T follicular helper cell (primary cell): Measurements from ENCODE around the gene SYT9.

Experiments
- DNase-seq: peaks from one replicate; pipeline ENCODE4 v3.0.0-alpha.2; 2020; ENCODE audit warnings: low read depth
- total RNA-seq, 2 experiments: gene quantifications; one replicate each; lab custom pipeline; 2026; lab: John Stamatoyannopoulos, UW

Gene SYT9
- total RNA-seq = 0 to 0.09 reads per million in 2 experiments

- DNase-seq = no peak
Observed at GRCh38 chr11:7251836-7252682, at the start of gene SYT9. Gene SYT9, plus strand, starts transcription at chr11:7251904. Its CDS starts 283 bp downstream, at chr11:7252187.

GRCh38 chr11:7202412-7202811, 49.3 kb upstream of the SYT9 start:
- DNase-seq = no peak

GRCh38 chr11:7204778-7205177, 46.9 kb upstream of the SYT9 start:
- DNase-seq = no peak

GRCh38 chr11:7208391-7208790, 43.3 kb upstream of the SYT9 start:
- DNase-seq = no peak

GRCh38 chr11:7219491-7219890, 32.2 kb upstream of the SYT9 start:
- DNase-seq = no peak

- no peak for DNase-seq
Observed at GRCh38 chr11:7220636-7221035, 31.1 kb upstream of the SYT9 start.

GRCh38 chr11:7222619-7223018, 29.1 kb upstream of the SYT9 start:
- DNase-seq = no peak

GRCh38 chr11:7239877-7240276, 11.8 kb upstream of the SYT9 start:
- DNase-seq = no peak

- DNase-seq = no peak
Observed at GRCh38 chr11:7245341-7245740, 6.4 kb upstream of the SYT9 start.

GRCh38 chr11:7246179-7246578, 5.5 kb upstream of the SYT9 start:
- DNase-seq = no peak

GRCh38 chr11:7250166-7250565, 1.5 kb upstream of the SYT9 start:
- DNase-seq = no peak

GRCh38 chr11:7251487-7251835, 243 bp upstream of the SYT9 start:
- DNase-seq = no peak

GRCh38 chr11:7252683-7253213, 1.0 kb downstream of the SYT9 start:
- no peak for DNase-seq

- DNase-seq = no peak
Observed at GRCh38 chr11:7253800-7254199, 2.1 kb downstream of the SYT9 start.

- no peak for DNase-seq
Observed at GRCh38 chr11:7254731-7255291, 3.1 kb downstream of the SYT9 start.

- DNase-seq = no peak
Observed at GRCh38 chr11:7256943-7257342, 5.2 kb downstream of the SYT9 start.

GRCh38 chr11:7257724-7258123, 6.0 kb downstream of the SYT9 start:
- no peak for DNase-seq

- no peak for DNase-seq
Observed at GRCh38 chr11:7261578-7261977, 9.9 kb downstream of the SYT9 start.

- no peak for DNase-seq
Observed at GRCh38 chr11:7262672-7263071, 11.0 kb downstream of the SYT9 start.

- DNase-seq = no peak
Observed at GRCh38 chr11:7263842-7264241, 12.1 kb downstream of the SYT9 start.

- DNase-seq = no peak
Observed at GRCh38 chr11:7268758-7269157, 17.1 kb downstream of the SYT9 start.

- no peak for DNase-seq
Observed at GRCh38 chr11:7270233-7270865, 18.6 kb downstream of the SYT9 start.

- DNase-seq = no peak
Observed at GRCh38 chr11:7272373-7272772, 20.7 kb downstream of the SYT9 start.
